ENCODE data around the gene UCKL1. TPM values are rescaled to one million over a fixed set of nuclear protein-coding genes. Genes with fewer than 3 reads are reported as not detected.
"Not testable (repeated sequence)": the region's sequence is repeated elsewhere in the genome, so short reads cannot be mapped to it uniquely, and the experiment has no call there.

UCKL1 gene
- total RNA-seq, 1 donor from 2014 or later: 50.1 TPM

- H3K9me3 ChIP-seq: no peaks in the 10 kb centered on the region
- intact Hi-C loops (cut with DNase I): no loop called here
- H3K4me1 ChIP-seq: no peaks in the 10 kb centered on the region
- TF ChIP-seq POLR2AphosphoS5 (IDR thresholded peaks at IDR 0.05; ENCODE audit: insufficient read depth in 1 of 2, low read depth in 1 of 2): no peak
- no peak for TF ChIP-seq POLR2A (IDR thresholded peaks at IDR 0.05)
- no peak for TF ChIP-seq CTCF (IDR thresholded peaks at IDR 0.05)
- no peak overlapping the region for H3K27ac ChIP-seq
- H3K27me3 ChIP-seq: no peaks in the 10 kb centered on the region
- no peak overlapping the region for H3K4me3 ChIP-seq
- peaks cover 0 to 6% of the 10 kb centered on the region in 2 donors for H3K36me3 ChIP-seq
- DNase-seq (ENCODE audit: extremely low spot score in 2 of 2): no peak
These were observed 37.1 kb downstream of the UCKL1 start for GRCh38 chr20:63919130-63919529.

GRCh38 chr20:63917811-63918210 lies 38.4 kb downstream of the UCKL1 start:
- TF ChIP-seq POLR2A (IDR thresholded peaks at IDR 0.05) (no peak), POLR2AphosphoS5 (IDR thresholded peaks at IDR 0.05; ENCODE audit: insufficient read depth in 1 of 2, low read depth in 1 of 2) (no peak), CTCF (IDR thresholded peaks at IDR 0.05) (no peak)
- peaks cover 0 to 6% of the 10 kb centered on the region in 2 donors for H3K36me3 ChIP-seq

GRCh38 chr20:63916371-63916939 lies 39.8 kb downstream of the UCKL1 start:
- H3K4me3 ChIP-seq; H3K27ac ChIP-seq; H3K4me1 ChIP-seq; intact Hi-C loops (cut with DNase I); H3K9me3 ChIP-seq; DNase-seq (ENCODE audit: extremely low spot score in 2 of 2); H3K36me3 ChIP-seq; H3K27me3 ChIP-seq: not testable (repeated sequence)

More at GRCh38 chr20:63917811-63918210, 38.4 kb downstream of the UCKL1 start:
- no peaks in the 10 kb centered on the region for H3K4me1 ChIP-seq
- H3K9me3 ChIP-seq: no peaks in the 10 kb centered on the region
- H3K4me3 ChIP-seq: no peak overlapping the region
- H3K27me3 ChIP-seq: no peaks in the 10 kb centered on the region
- DNase-seq (ENCODE audit: extremely low spot score in 2 of 2): no peak
- no peak overlapping the region for H3K27ac ChIP-seq
- intact Hi-C loops (cut with DNase I): no loop called here

GRCh38 chr20:63915471-63915870 lies 40.7 kb downstream of the UCKL1 start:
- no peak for DNase-seq (ENCODE audit: extremely low spot score in 2 of 2)
- intact Hi-C loops (cut with DNase I): no loop called here
- no peak for TF ChIP-seq POLR2A (IDR thresholded peaks at IDR 0.05)
- no peak for TF ChIP-seq POLR2AphosphoS5 (IDR thresholded peaks at IDR 0.05; ENCODE audit: insufficient read depth in 1 of 2, low read depth in 1 of 2)
- TF ChIP-seq CTCF (IDR thresholded peaks at IDR 0.05): no peak
- H3K27ac ChIP-seq: no peak overlapping the region
- H3K36me3 ChIP-seq: peaks cover 0 to 5% of the 10 kb centered on the region in 2 donors
- H3K4me1 ChIP-seq: peaks cover 16% of the 10 kb centered on the region
- no peaks in the 10 kb centered on the region for H3K27me3 ChIP-seq
- H3K4me3 ChIP-seq: no peak overlapping the region
- H3K9me3 ChIP-seq: no peaks in the 10 kb centered on the region

GRCh38 chr20:63913768-63914167 lies 42.4 kb downstream of the UCKL1 start:
- no peaks in the 10 kb centered on the region for H3K9me3 ChIP-seq
- TF ChIP-seq POLR2AphosphoS5 (IDR thresholded peaks at IDR 0.05; ENCODE audit: insufficient read depth in 1 of 2, low read depth in 1 of 2) (no peak), POLR2A (IDR thresholded peaks at IDR 0.05) (no peak)
- H3K4me1 ChIP-seq: peaks cover 28% of the 10 kb centered on the region
- no peaks in the 10 kb centered on the region for H3K27me3 ChIP-seq
- H3K4me3 ChIP-seq: no peak overlapping the region
- no peak for DNase-seq (ENCODE audit: extremely low spot score in 2 of 2)
- no peak overlapping the region for H3K27ac ChIP-seq
- H3K36me3 ChIP-seq: no peaks in the 10 kb centered on the region
- intact Hi-C loops (cut with DNase I): no loop called here

GRCh38 chr20:63911176-63911575 lies 45.0 kb downstream of the UCKL1 start:
- peak overlapping the region; percentile 43 for H3K27ac ChIP-seq
- DNase-seq (ENCODE audit: extremely low spot score in 2 of 2): no peak
- no peaks in the 10 kb centered on the region for H3K27me3 ChIP-seq
- H3K36me3 ChIP-seq: no peaks in the 10 kb centered on the region
- no peaks in the 10 kb centered on the region for H3K9me3 ChIP-seq
- no peak for TF ChIP-seq CTCF (IDR thresholded peaks at IDR 0.05)
- peak; percentile 17 to 38 for TF ChIP-seq POLR2AphosphoS5 (IDR thresholded peaks at IDR 0.05; ENCODE audit: insufficient read depth in 1 of 2, low read depth in 1 of 2)
- H3K4me3 ChIP-seq: no peak overlapping the region
- H3K4me1 ChIP-seq: peaks cover 28% of the 10 kb centered on the region
- intact Hi-C loops (cut with DNase I): no loop called here
